IMR-90 (cell line): ENCODE data around the gene GALP. TPM values are rescaled to one million over a fixed set of nuclear protein-coding genes. Genes with fewer than 3 reads are reported as not detected.

Experiments used
- ATAC-seq: fragments of 200-7000 bp; cut with Tn5 transposase; 2 replicates; pipeline ENCODE4 v1.9.1; 2020; ENCODE audit warnings: low read depth, mild to moderate bottlenecking, moderate library complexity
- BruUV-seq: library from RNA; stranded (reverse); fragments of 400-500 nt; replicated peaks from 2 replicates; lab custom pipeline; 2021; lab: Mats Ljungman, UMichigan
- CTCF ChIA-PET: fragments of 300-600 bp; formaldehyde crosslinking; extraction: SDS; loops from one replicate; lab custom pipeline; 2021; ENCODE audit warnings: antibody characterized with exemption; lab: Yijun Ruan, JAX
- POLR2A ChIA-PET: fragments of 300-600 bp; sonication (Branson Sonifier 250); formaldehyde crosslinking; loops from one replicate; lab custom pipeline; 2022; ENCODE audit warnings: antibody characterized with exemption; ENCODE audit not compliant: unreplicated experiment; lab: Charles Lee
- DNase-seq: peaks from one replicate; pipeline ENCODE4 v3.0.0; 2013
- H2AFZ ChIP-seq: replicated peaks from 2 replicates; pipeline ENCODE3; 2013; ENCODE audit warnings: low read length, mild to moderate bottlenecking; ENCODE audit not compliant: poor library complexity
- H2AK5ac ChIP-seq: 2 replicates; pipeline ENCODE4 v1.6.1; 2013; ENCODE audit warnings: low read depth, low read length, inconsistent platforms
- H2AK9ac ChIP-seq: replicated peaks from 2 replicates; pipeline ENCODE3; 2013; ENCODE audit warnings: mild to moderate bottlenecking, low read depth, low read length, moderate library complexity; ENCODE audit not compliant: poor library complexity
- H2BK120ac ChIP-seq: 2 replicates; pipeline ENCODE4 v1.6.1; 2013; ENCODE audit warnings: low read depth, low read length, inconsistent platforms
- H2BK15ac ChIP-seq: 3 replicates; pipeline ENCODE4 v1.6.1; 2013; ENCODE audit warnings: low read depth, low read length, inconsistent platforms
- H2BK20ac ChIP-seq: 2 replicates; pipeline ENCODE4 v1.6.1; 2013; ENCODE audit warnings: low read depth, mild to moderate bottlenecking, inconsistent platforms, low read length, moderate library complexity
- H2BK5ac ChIP-seq: 2 replicates; pipeline ENCODE4 v1.6.1; 2013; ENCODE audit warnings: mild to moderate bottlenecking, low read depth, low read length, inconsistent platforms; ENCODE audit not compliant: poor library complexity, severe bottlenecking
- H3K14ac ChIP-seq: replicated peaks from 2 replicates; pipeline ENCODE4 v1.6.1; 2013; ENCODE audit warnings: low read depth, low read length, inconsistent platforms
- H3K18ac ChIP-seq: 2 replicates; pipeline ENCODE4 v1.6.1; 2013; ENCODE audit warnings: low read depth, low read length, control low read depth
- H3K23ac ChIP-seq: 2 replicates; pipeline ENCODE4 v1.6.1; 2013; ENCODE audit warnings: low read depth, low read length, inconsistent platforms
- H3K27ac ChIP-seq: 2 replicates; pipeline ENCODE4 v1.5.1; 2013; ENCODE audit warnings: mild to moderate bottlenecking, control low read depth, low read length; ENCODE audit not compliant: insufficient read depth
- H3K27me3 ChIP-seq: 2 replicates; pipeline ENCODE4 v1.6.1; 2013; ENCODE audit warnings: low read length; ENCODE audit not compliant: control insufficient read depth, insufficient read depth
- H3K36me3 ChIP-seq: 2 replicates; pipeline ENCODE4 v1.6.1; 2013; ENCODE audit warnings: low read length, mixed read lengths; ENCODE audit not compliant: control insufficient read depth, insufficient read depth
- H3K4ac ChIP-seq: 2 replicates; pipeline ENCODE4 v1.6.1; 2013; ENCODE audit warnings: low read depth, low read length, inconsistent platforms
- H3K4me1 ChIP-seq: 2 replicates; pipeline ENCODE4 v1.6.1; 2013; ENCODE audit warnings: low read length, mixed read lengths; ENCODE audit not compliant: control insufficient read depth, insufficient read depth
- H3K4me2 ChIP-seq: 2 replicates; pipeline ENCODE4 v1.6.1; 2013; ENCODE audit warnings: low read depth, mild to moderate bottlenecking, control low read depth, low read length, moderate library complexity
- H3K4me3 ChIP-seq: 2 replicates; pipeline ENCODE4 v1.5.1; 2013; ENCODE audit warnings: low read depth, mild to moderate bottlenecking, control low read depth, low read length, moderate library complexity; ENCODE audit not compliant: insufficient read depth
- H3K56ac ChIP-seq: 2 replicates; pipeline ENCODE4 v1.6.1; 2013; ENCODE audit warnings: low read length, inconsistent platforms; ENCODE audit not compliant: insufficient read depth; ENCODE audit errors: extremely low read depth
- H3K79me1 ChIP-seq, 2 experiments: 2 replicates each; pipeline ENCODE4 v1.6.1; 2013; ENCODE audit warnings: low read length in 2 of 2, inconsistent platforms in 1 of 2, low read depth in 1 of 2
- H3K9ac ChIP-seq: 2 replicates; pipeline ENCODE4 v1.6.1; 2013; ENCODE audit warnings: low read depth, low read length, control low read depth
- H3K9me1 ChIP-seq: 2 replicates; pipeline ENCODE4 v1.6.1; 2013; ENCODE audit warnings: low read length, inconsistent platforms; ENCODE audit not compliant: insufficient read depth
- H3K9me3 ChIP-seq: 2 replicates; pipeline ENCODE4 v1.6.1; 2013; ENCODE audit warnings: low read length; ENCODE audit not compliant: control insufficient read depth, insufficient read depth
- H4K20me1 ChIP-seq: 2 replicates; pipeline ENCODE4 v1.6.1; 2013; ENCODE audit warnings: low read length, inconsistent platforms; ENCODE audit not compliant: insufficient read depth
- H4K5ac ChIP-seq: 2 replicates; pipeline ENCODE4 v1.6.1; 2013; ENCODE audit warnings: mild to moderate bottlenecking, low read depth, low read length, control low read depth
- H4K8ac ChIP-seq, 2 experiments: 2 replicates each; pipeline ENCODE4 v1.6.1; 2013; ENCODE audit warnings: low read depth in 2 of 2, low read length in 2 of 2, control low read depth in 1 of 2, inconsistent platforms in 1 of 2
- H4K91ac ChIP-seq: 2 replicates; pipeline ENCODE4 v1.6.1; 2013; ENCODE audit warnings: low read depth, low read length, inconsistent platforms; ENCODE audit not compliant: insufficient read depth
- BHLHE40 ChIP-seq: fragments of 150-350 bp; IDR thresholded peaks from 2 replicates; pipeline ENCODE4 v1.6.1; 2016; ENCODE audit warnings: mild to moderate bottlenecking, low read depth, low read length
- CEBPB ChIP-seq: IDR thresholded peaks from 2 replicates; pipeline ENCODE4 v1.6.1; 2012; ENCODE audit warnings: low read depth, low read length, improper control_type of control experiment
- CHD1 ChIP-seq: IDR thresholded peaks from 2 replicates; pipeline ENCODE4 v1.6.1; 2012; ENCODE audit warnings: low read depth, low read length, improper control_type of control experiment
- CTCF ChIP-seq: conservative IDR thresholded peaks from 2 replicates; pipeline ENCODE4 v1.5.1; 2012; ENCODE audit warnings: mild to moderate bottlenecking, low read depth, low read length, improper control_type of control experiment
- ELK1 ChIP-seq: fragments of 150-350 bp; IDR thresholded peaks from 2 replicates; pipeline ENCODE4 v1.6.1; 2016; ENCODE audit warnings: low read depth, mild to moderate bottlenecking, low read length, moderate library complexity, borderline replicate concordance
- MAFK ChIP-seq: IDR thresholded peaks from 2 replicates; pipeline ENCODE4 v1.6.1; 2012; ENCODE audit warnings: low read depth, low read length, improper control_type of control experiment
- MAZ ChIP-seq: IDR thresholded peaks from 2 replicates; pipeline ENCODE4 v1.6.1; 2012; ENCODE audit warnings: low read depth, mild to moderate bottlenecking, low read length, improper control_type of control experiment, moderate library complexity, borderline replicate concordance
- MXI1 ChIP-seq: IDR thresholded peaks from 2 replicates; pipeline ENCODE4 v1.6.1; 2012; ENCODE audit warnings: low read depth, mild to moderate bottlenecking, low read length, moderate library complexity, borderline replicate concordance
- NFE2L2 ChIP-seq: fragments of 150-350 bp; IDR thresholded peaks from 2 replicates; pipeline ENCODE4 v1.6.1; 2016; ENCODE audit warnings: low read depth, mild to moderate bottlenecking, low read length
- POLR2A ChIP-seq: IDR thresholded peaks from 2 replicates; pipeline ENCODE4 v1.6.1; 2012; ENCODE audit warnings: mild to moderate bottlenecking, low read depth, low read length
- RAD21 ChIP-seq: IDR thresholded peaks from 2 replicates; pipeline ENCODE4 v1.6.1; 2012; ENCODE audit warnings: low read length, improper control_type of control experiment
- RCOR1 ChIP-seq: IDR thresholded peaks from 2 replicates; pipeline ENCODE4 v1.6.1; 2012; ENCODE audit warnings: mild to moderate bottlenecking, low read length, improper control_type of control experiment; ENCODE audit not compliant: insufficient replicate concordance
- RFX5 ChIP-seq: IDR thresholded peaks from 2 replicates; pipeline ENCODE4 v1.8.0; 2012; ENCODE audit warnings: low read depth, mild to moderate bottlenecking, low read length, moderate library complexity
- SMC3 ChIP-seq: fragments of 150-350 bp; IDR thresholded peaks from 2 replicates; pipeline ENCODE4 v1.6.1; 2016; ENCODE audit warnings: low read depth, mild to moderate bottlenecking, antibody characterized with exemption, low read length, moderate library complexity
- USF2 ChIP-seq: fragments of 150-350 bp; IDR thresholded peaks from 2 replicates; pipeline ENCODE4 v1.6.1; 2017; ENCODE audit warnings: mild to moderate bottlenecking, antibody characterized with exemption, low read length, low read depth
- WGBS, 2 experiments: methylation state at CpG; one replicate each; pipeline versions ENCODE4 v1.1.5 to v1.1.7; 2013; ENCODE audit warnings: missing lambda C conversion rate in 2 of 2; ENCODE audit not compliant: insufficient read length in 1 of 2; ENCODE audit errors: extremely low coverage in 2 of 2; 5-methylcytosine and 5-hydroxymethylcytosine counted together
- dilution Hi-C: fragments of 300-500 bp; cut with HindIII; formaldehyde crosslinking; loops from one replicate; pipeline ENCODE4 v1.14.3; 2018; ENCODE audit warnings: low sequenced_read_pairs; ENCODE audit not compliant: unreplicated experiment
- in situ Hi-C: fragments of 300-500 bp; cut with MboI; formaldehyde crosslinking; loops from 3 replicates; pipeline ENCODE4 v1.14.3; 2019; ENCODE audit warnings: low sequenced_read_pairs, inconsistent platforms, mixed read lengths
- intact Hi-C: fragments of 100-400 bp; cut with micrococcal nuclease; formaldehyde crosslinking; loops from 2 replicates; pipeline ENCODE4 v1.10.0; 2022
- polyA plus RNA-seq, 3 experiments: library from polyadenylated mRNA; depleted of rRNA; stranded (reverse); fragments of >200 nt; gene quantifications; 2 replicates each; pipeline ENCODE4 v1.2.3, GENCODE V29; 2012; ENCODE audit warnings: low replicate concordance in 1 of 3
- total RNA-seq: library from RNA; depleted of rRNA; stranded (reverse); fragments of >200 nt; gene quantifications from 2 replicates; pipeline ENCODE4 v1.2.3, GENCODE V29; 2012

GALP gene
- total and polyA plus RNA-seq, 2 of the 4 experiments (the other 2 are of a cell fraction) = not detected

- Histone ChIP-seq H2AFZ (no peak overlapping the region), H3K4ac (no peak overlapping the region), H3K27me3 (no peaks in the 10 kb centered on the region), H3K9me3 (no peaks in the 10 kb centered on the region), H3K4me3 (no peak overlapping the region), H2AK5ac (no peak overlapping the region), H2BK20ac (no peak overlapping the region), H4K20me1 (0 out of 2 replicates have a peak, but pooled peaks cover 10% of the 10 kb centered on the region), H2BK15ac (no peak overlapping the region), H2AK9ac (no peak overlapping the region), H3K14ac (no peak overlapping the region), H3K18ac (no peak overlapping the region), H4K8ac (no peak overlapping the region), H4K91ac (no peak overlapping the region), H3K4me2 (no peak overlapping the region), H2BK120ac (no peak overlapping the region), H3K56ac (no peak overlapping the region), H3K9me1 (peaks cover 1% of the 10 kb centered on the region; the same call in 1 of the 2 replicates), H3K36me3 (peaks cover 39% of the 10 kb centered on the region), H2BK5ac (no peak overlapping the region), H3K79me1 (peaks cover 4 to 8% of the 10 kb centered on the region in 2 experiments; a peak in 1 of 4 replicates), H3K9ac (no peak overlapping the region), H3K23ac (no peak overlapping the region), H3K4me1 (no peaks in the 10 kb centered on the region; the same call in 1 of the 2 replicates), H3K27ac (no peak overlapping the region), H4K5ac (no peak overlapping the region)
- intact Hi-C loops = no loop called here
- POLR2A ChIA-PET = no interaction called here
- in situ Hi-C loops = no loop called here
- WGBS, 2 experiments = 85% methylated on average over 4 of the region's 16 CpGs; no CpG with 5 or more reads in 1 of the 2 experiments
- BruUV-seq = no TSS peak
- CTCF ChIA-PET = no interaction called here
- ATAC-seq (no peak), DNase-seq (no peak)
- TF ChIP-seq RCOR1 (no peak), BHLHE40 (no peak), USF2 (no peak), NFE2L2 (no peak), POLR2A (no peak), MAFK (no peak), ELK1 (no peak), MAZ (no peak), SMC3 (no peak), MXI1 (no peak), CHD1 (no peak), RAD21 (no peak), RFX5 (no peak), CEBPB (no peak), CTCF (no peak)
- dilution Hi-C loops = no loop called here
Measured at GRCh38 chr19:56158170-56158757, 17.5 kb upstream of the GALP start.
